Trophoblast cell (in vitro differentiated cells and primary cell): ENCODE data around the gene PNPLA2.

Experiments
- DNase-seq, 2 donors: peaks; one replicate each; pipeline ENCODE4 v3.0.0-alpha.2; 2016
- H2AFZ ChIP-seq: 2 replicates; pipeline ENCODE4 v1.6.1; 2013; ENCODE audit warnings: low read length, moderate library complexity, mild to moderate bottlenecking; ENCODE audit not compliant: insufficient read depth, poor library complexity
- H2AK5ac ChIP-seq: 2 replicates; pipeline ENCODE4 v1.6.1; 2013; ENCODE audit warnings: mild to moderate bottlenecking, low read length
- H2BK120ac ChIP-seq: 2 replicates; pipeline ENCODE4 v1.6.1; 2013; ENCODE audit warnings: low read length, mild to moderate bottlenecking, moderate library complexity; ENCODE audit not compliant: insufficient read depth, poor library complexity
- H2BK12ac ChIP-seq: 2 replicates; pipeline ENCODE4 v1.6.1; 2013; ENCODE audit warnings: mild to moderate bottlenecking, low read length, moderate library complexity
- H2BK5ac ChIP-seq: 2 replicates; pipeline ENCODE4 v1.6.1; 2013; ENCODE audit warnings: low read length, low read depth, moderate library complexity, mild to moderate bottlenecking; ENCODE audit not compliant: poor library complexity
- H3K14ac ChIP-seq: 2 replicates; pipeline ENCODE4 v1.6.1; 2013; ENCODE audit warnings: mild to moderate bottlenecking, low read length
- H3K18ac ChIP-seq: 2 replicates; pipeline ENCODE4 v1.6.1; 2013; ENCODE audit warnings: mild to moderate bottlenecking, low read length
- H3K23ac ChIP-seq: 2 replicates; pipeline ENCODE4 v1.6.1; 2013; ENCODE audit warnings: low read length
- H3K27ac ChIP-seq: 2 replicates; pipeline ENCODE4 v1.5.1; 2013; ENCODE audit warnings: low read depth, mild to moderate bottlenecking, inconsistent platforms, low read length, moderate library complexity
- H3K27me3 ChIP-seq: 2 replicates; pipeline ENCODE4 v1.6.1; 2013; ENCODE audit warnings: inconsistent platforms, mild to moderate bottlenecking, low read length, moderate library complexity; ENCODE audit not compliant: insufficient read depth
- H3K36me3 ChIP-seq, 2 experiments: 1 replicate in 1 of 2; 2 replicates in 1 of 2; pipeline ENCODE4 v1.6.1; 2013; ENCODE audit warnings: low read length in 2 of 2, mild to moderate bottlenecking in 2 of 2, moderate library complexity in 1 of 2; ENCODE audit not compliant: insufficient read depth in 2 of 2, control insufficient read depth in 1 of 2
- H3K4ac ChIP-seq: 2 replicates; pipeline ENCODE4 v1.6.1; 2013; ENCODE audit warnings: low read depth, mild to moderate bottlenecking, low read length, moderate library complexity
- H3K4me1 ChIP-seq, 2 experiments: 1 replicate in 1 of 2; 2 replicates in 1 of 2; pipeline ENCODE4 v1.6.1; 2013; ENCODE audit warnings: low read length in 2 of 2, mild to moderate bottlenecking in 2 of 2, moderate library complexity in 1 of 2; ENCODE audit not compliant: insufficient read depth in 2 of 2, control insufficient read depth in 1 of 2
- H3K4me2 ChIP-seq: 2 replicates; pipeline ENCODE4 v1.6.1; 2013; ENCODE audit warnings: inconsistent platforms, mild to moderate bottlenecking, low read length, moderate library complexity
- H3K4me3 ChIP-seq: 2 replicates; pipeline ENCODE4 v1.5.1; 2013; ENCODE audit warnings: mild to moderate bottlenecking, low read depth, low read length, inconsistent platforms
- H3K79me1 ChIP-seq: one replicate; pipeline ENCODE4 v1.6.1; 2013; ENCODE audit warnings: low read length
- H3K79me2 ChIP-seq: 2 replicates; pipeline ENCODE4 v1.6.1; 2013; ENCODE audit warnings: low read length, mild to moderate bottlenecking; ENCODE audit not compliant: control insufficient read depth, insufficient read depth, poor library complexity
- H3K9ac ChIP-seq: 2 replicates; pipeline ENCODE4 v1.6.1; 2013; ENCODE audit warnings: mild to moderate bottlenecking, low read length
- H3K9me3 ChIP-seq: 2 replicates; pipeline ENCODE4 v1.6.1; 2013; ENCODE audit warnings: low read depth, mild to moderate bottlenecking, control low read depth, inconsistent platforms, low read length; ENCODE audit not compliant: insufficient read depth
- H4K12ac ChIP-seq: 2 replicates; pipeline ENCODE4 v1.6.1; 2013; ENCODE audit warnings: low read depth, mild to moderate bottlenecking, low read length, moderate library complexity
- H4K8ac ChIP-seq: 2 replicates; pipeline ENCODE4 v1.6.1; 2013; ENCODE audit warnings: low read depth, mild to moderate bottlenecking, low read length, moderate library complexity
- H4K91ac ChIP-seq: one replicate; pipeline ENCODE4 v1.6.1; 2013; ENCODE audit warnings: low read depth, mild to moderate bottlenecking, low read length, moderate library complexity
- WGBS: extraction: QIAGEN DNeasy Blood & Tissue Kit; methylation state at CpG from one replicate; pipeline ENCODE4 v1.1.7; 2013; ENCODE audit warnings: missing lambda C conversion rate; ENCODE audit not compliant: insufficient read length, insufficient coverage; ENCODE audit errors: extremely low coverage; 5-methylcytosine and 5-hydroxymethylcytosine counted together

The PNPLA2 gene

GRCh38 chr11:868802-869201, 50.1 kb downstream of the PNPLA2 start:
- H2AFZ ChIP-seq, result no peak overlapping the region
- no peak overlapping the region for H3K27ac ChIP-seq
- H4K12ac ChIP-seq, result no peak overlapping the region
- no peaks in the 10 kb centered on the region for H3K27me3 ChIP-seq
- no peak overlapping the region for H2AK5ac ChIP-seq
- no peak overlapping the region for H4K8ac ChIP-seq
- no peak for DNase-seq
- H2BK120ac ChIP-seq, result no peak overlapping the region
- H3K79me1 ChIP-seq, result no peaks in the 10 kb centered on the region
- no peaks in the 10 kb centered on the region for H3K79me2 ChIP-seq
- H3K9ac ChIP-seq, result no peak overlapping the region
- H2BK12ac ChIP-seq, result no peak overlapping the region
- H3K23ac ChIP-seq, result no peak overlapping the region
- no peak overlapping the region for H3K18ac ChIP-seq
- H3K4me3 ChIP-seq, result no peak overlapping the region
- no peak overlapping the region for H3K4me2 ChIP-seq
- no peak overlapping the region for H2BK5ac ChIP-seq
- no peak overlapping the region for H3K4ac ChIP-seq
- peaks cover 1% of the 10 kb centered on the region for H3K9me3 ChIP-seq
- peaks cover 5 to 12% of the 10 kb centered on the region in 2 experiments for H3K36me3 ChIP-seq
- no peak overlapping the region for H4K91ac ChIP-seq
- no peak overlapping the region for H3K14ac ChIP-seq
- no CpG with 5 or more reads among the region's 12 CpGs for WGBS
- H3K4me1 ChIP-seq, result no peaks in the 10 kb centered on the region

GRCh38 chr11:869399-870126, 50.8 kb downstream of the PNPLA2 start:
- Histone ChIP-seq H3K36me3 (peaks cover 4 to 12% of the 10 kb centered on the region in 2 experiments), H3K79me1 (no peaks in the 10 kb centered on the region), H3K18ac (no peak overlapping the region), H3K9me3 (no peaks in the 10 kb centered on the region), H2BK5ac (no peak overlapping the region), H2BK120ac (no peak overlapping the region), H4K8ac (no peak overlapping the region), H3K14ac (no peak overlapping the region), H4K12ac (peak overlapping the region; percentile 39), H2AFZ (no peak overlapping the region), H3K27me3 (no peaks in the 10 kb centered on the region), H3K4me1 (no peaks in the 10 kb centered on the region), H2AK5ac (no peak overlapping the region), H2BK12ac (no peak overlapping the region), H3K23ac (no peak overlapping the region), H3K27ac (no peak overlapping the region), H4K91ac (no peak overlapping the region), H3K9ac (no peak overlapping the region), H3K4me2 (no peak overlapping the region), H3K4me3 (no peak overlapping the region), H3K4ac (no peak overlapping the region), H3K79me2 (no peaks in the 10 kb centered on the region)
- no peak for DNase-seq
- no CpG with 5 or more reads among the region's 25 CpGs for WGBS

- peaks cover 5 to 12% of the 10 kb centered on the region in 2 experiments for H3K36me3 ChIP-seq
- no peak overlapping the region for H3K4ac ChIP-seq
- peak overlapping the region; percentile 39 for H4K12ac ChIP-seq
- no peak overlapping the region for H4K8ac ChIP-seq
- H3K23ac ChIP-seq, result no peak overlapping the region
- no peak overlapping the region for H2BK5ac ChIP-seq
- no peak overlapping the region for H3K14ac ChIP-seq
- H3K79me1 ChIP-seq, result no peaks in the 10 kb centered on the region
- no peak overlapping the region for H3K27ac ChIP-seq
- H3K9me3 ChIP-seq, result no peaks in the 10 kb centered on the region
- H3K79me2 ChIP-seq, result no peaks in the 10 kb centered on the region
- no peak overlapping the region for H4K91ac ChIP-seq
- no CpG with 5 or more reads among the region's 8 CpGs for WGBS
- no peak overlapping the region for H3K9ac ChIP-seq
- H3K4me3 ChIP-seq, result no peak overlapping the region
- no peak overlapping the region for H2BK12ac ChIP-seq
- H3K4me1 ChIP-seq, result no peaks in the 10 kb centered on the region
- H3K4me2 ChIP-seq, result no peak overlapping the region
- H2AK5ac ChIP-seq, result no peak overlapping the region
- no peak overlapping the region for H3K18ac ChIP-seq
- no peaks in the 10 kb centered on the region for H3K27me3 ChIP-seq
- peak in 1 of 2 donors; percentile 20 for DNase-seq
- H2AFZ ChIP-seq, result no peak overlapping the region
- no peak overlapping the region for H2BK120ac ChIP-seq
Measured at GRCh38 chr11:870127-870413, 51.4 kb downstream of the PNPLA2 start.

- peaks cover 5 to 12% of the 10 kb centered on the region in 2 experiments for H3K36me3 ChIP-seq
- no peaks in the 10 kb centered on the region for H3K27me3 ChIP-seq
- no peak overlapping the region for H2BK12ac ChIP-seq
- H3K9me3 ChIP-seq, result no peaks in the 10 kb centered on the region
- no CpG with 5 or more reads among the region's 8 CpGs for WGBS
- no peak overlapping the region for H3K9ac ChIP-seq
- H3K18ac ChIP-seq, result no peak overlapping the region
- no peak overlapping the region for H2BK5ac ChIP-seq
- no peak overlapping the region for H3K23ac ChIP-seq
- H3K4ac ChIP-seq, result no peak overlapping the region
- H2AK5ac ChIP-seq, result no peak overlapping the region
- H2BK120ac ChIP-seq, result no peak overlapping the region
- no peak overlapping the region for H3K27ac ChIP-seq
- H4K12ac ChIP-seq, result no peak overlapping the region
- no peak overlapping the region for H2AFZ ChIP-seq
- no peak overlapping the region for H3K4me3 ChIP-seq
- no peak overlapping the region for H4K8ac ChIP-seq
- H3K79me2 ChIP-seq, result no peaks in the 10 kb centered on the region
- H3K79me1 ChIP-seq, result no peaks in the 10 kb centered on the region
- no peak for DNase-seq
- H3K14ac ChIP-seq, result no peak overlapping the region
- H3K4me1 ChIP-seq, result no peaks in the 10 kb centered on the region
- H4K91ac ChIP-seq, result no peak overlapping the region
- no peak overlapping the region for H3K4me2 ChIP-seq
Measured at GRCh38 chr11:870418-870817, 51.7 kb downstream of the PNPLA2 start.
